Measurements from ENCODE around the gene EPN2. TPM values are rescaled to one million over a fixed set of nuclear protein-coding genes. Genes with fewer than 3 reads are reported as not detected.

EPN2 gene
- total and polyA plus RNA-seq, 2 experiments from 2014 or later, result 34.0 to 149 TPM

- Histone ChIP-seq H3F3A (replicated peaks; ENCODE audit: low read depth) (no peaks in the 10 kb centered on the region), H3K27ac (ENCODE audit: low read depth) (no peak overlapping the region), H3K4me1 (ENCODE audit: insufficient read depth) (no peaks in the 10 kb centered on the region; the same call in 1 of the 2 replicates), H3K4me2 (no peak overlapping the region), H2AFZ (no peak overlapping the region), H3K27me3 (ENCODE audit: insufficient read depth) (no peaks in the 10 kb centered on the region), H4K20me1 (replicated peaks; ENCODE audit: insufficient read depth) (peaks cover 17% of the 10 kb centered on the region), H3K4me3 (no peak overlapping the region), H3K9me2 (ENCODE audit: insufficient read depth) (no peaks in the 10 kb centered on the region), H3K79me2 (replicated peaks; ENCODE audit: insufficient read depth) (peaks cover 21% of the 10 kb centered on the region), H3K36me3 (ENCODE audit: insufficient read depth) (no peaks in the 10 kb centered on the region)
- peaks cover 19% of the 10 kb centered on the region for H3K27me3 Mint-ChIP-seq (ENCODE audit: insufficient read depth, low read depth, poor library complexity)
- TF ChIP-seq EZH2phosphoT487 (IDR thresholded peaks at IDR 0.05; ENCODE audit: unreplicated experiment), result no peak
- no peak for TF ChIP-seq POLR2AphosphoS5 (IDR thresholded peaks at IDR 0.05; ENCODE audit: low read depth)
- TF ChIP-seq REST (IDR thresholded peaks at IDR 0.05; ENCODE audit: unreplicated experiment), result no peak
- TF ChIP-seq CTCF (conservative IDR thresholded peaks at IDR 0.05; ENCODE audit: low read depth in 2 of 2), result no peak
- TF ChIP-seq STAT1 (IDR thresholded peaks at IDR 0.05; ENCODE audit: unreplicated experiment), result no peak
- TF ChIP-seq ZNF462 (CRISPR knock-in tag; IDR thresholded peaks at IDR 0.05), result no peak
- TF ChIP-seq EZH2 (IDR thresholded peaks at IDR 0.05; ENCODE audit: low read depth, unreplicated experiment), result no peak
- H3K4me1 Mint-ChIP-seq, result peaks cover 13% of the 10 kb centered on the region
- H3K36me3 Mint-ChIP-seq (ENCODE audit: low read depth), result no peaks in the 10 kb centered on the region; the same call in 1 of the 3 replicates
- no peak overlapping the region for H3K4me3 Mint-ChIP-seq
- DNase-seq (ENCODE audit: low spot score), result no peak
- no peak for ATAC-seq
- H3K9me3 Mint-ChIP-seq, result no peaks in the 10 kb centered on the region
- H3K27ac Mint-ChIP-seq, result no peak overlapping the region
These were observed 66.2 kb downstream of the EPN2 start for GRCh38 chr17:19303367-19303776.
